Endodermal cell (in vitro differentiated cells): ENCODE results near the gene C1QTNF4. TPM values are rescaled to one million over a fixed set of nuclear protein-coding genes. Genes with fewer than 3 reads are reported as not detected.

ENCODE experiments used
- DNase-seq: peaks from one replicate; pipeline ENCODE4 v3.0.0-alpha.2; 2017
- H3K27ac ChIP-seq: 2 replicates; pipeline ENCODE4 v1.5.1; 2013; ENCODE audit warnings: mild to moderate bottlenecking, low read depth, low read length, moderate library complexity
- H3K27me3 ChIP-seq: 2 replicates; pipeline ENCODE4 v1.6.1; 2013; ENCODE audit warnings: mild to moderate bottlenecking, low read length, moderate library complexity; ENCODE audit not compliant: insufficient read depth, control insufficient read depth, poor library complexity, severe bottlenecking
- H3K36me3 ChIP-seq: 2 replicates; pipeline ENCODE4 v1.7.0; 2013; ENCODE audit warnings: mild to moderate bottlenecking, low read length, moderate library complexity; ENCODE audit not compliant: control insufficient read depth, insufficient read depth
- H3K4me1 ChIP-seq: one replicate; pipeline ENCODE4 v1.7.0; 2013; ENCODE audit warnings: low read length; ENCODE audit not compliant: control insufficient read depth, insufficient read depth
- H3K4me3 ChIP-seq: 2 replicates; pipeline ENCODE4 v1.5.1; 2013; ENCODE audit warnings: mild to moderate bottlenecking, low read length, moderate library complexity
- H3K9ac ChIP-seq: 2 replicates; pipeline ENCODE4 v1.6.1; 2013; ENCODE audit warnings: mild to moderate bottlenecking, low read length, moderate library complexity; ENCODE audit not compliant: poor library complexity, severe bottlenecking; ENCODE audit errors: extremely low read depth
- H3K9me3 ChIP-seq: 2 replicates; pipeline ENCODE4 v1.6.1; 2013; ENCODE audit warnings: mild to moderate bottlenecking, low read length, moderate library complexity; ENCODE audit not compliant: control insufficient read depth
- H3K27ac Mint-ChIP-seq: 2 replicates; pipeline ENCODE4 v1.8.0; 2020; ENCODE audit warnings: mixed read lengths
- H3K27me3 Mint-ChIP-seq: 2 replicates; pipeline ENCODE4 v1.8.0; 2021; ENCODE audit warnings: mild to moderate bottlenecking, mixed read lengths; ENCODE audit not compliant: insufficient read depth
- H3K36me3 Mint-ChIP-seq: 2 replicates; pipeline ENCODE4 v1.8.0; 2020; ENCODE audit warnings: low read depth, mixed read lengths
- H3K4me1 Mint-ChIP-seq: 2 replicates; pipeline ENCODE4 v1.8.0; 2020; ENCODE audit warnings: mixed read lengths
- H3K4me3 Mint-ChIP-seq: 2 replicates; pipeline ENCODE4 v1.8.0; 2020; ENCODE audit warnings: mild to moderate bottlenecking, moderate library complexity, mixed read lengths
- H3K9me3 Mint-ChIP-seq: 2 replicates; pipeline ENCODE4 v1.8.0; 2020; ENCODE audit warnings: mild to moderate bottlenecking, mixed read lengths
- WGBS, 2 experiments: methylation state at CpG; one replicate each; pipeline versions ENCODE4 v1.1.5 to v1.1.7; 2013; ENCODE audit warnings: missing lambda C conversion rate in 2 of 2, mixed read lengths in 1 of 2; ENCODE audit not compliant: insufficient coverage in 1 of 2, insufficient read length in 1 of 2; 5-methylcytosine and 5-hydroxymethylcytosine counted together
- total RNA-seq, 2 donors: library from RNA; stranded (reverse); fragmentation: NEBNext Ultra II Directional in 1 of 2; extraction: Animal tissue kit (Norgen Biotek cat#: 25700) in 1 of 2; gene quantifications; 2 replicates in 1 of 2; 3 replicates in 1 of 2; pipeline ENCODE4 v1.2.1, GENCODE V29; 2021
- TF ChIP-seq, protein P1 (sequence below): fragments of 200-600 bp; sonication (generic); conservative IDR thresholded peaks from 2 replicates; pipeline ENCODE4 v1.5.0; 2021; ENCODE audit warnings: antibody characterized with exemption, mild to moderate bottlenecking

Gene C1QTNF4
- total RNA-seq, 2 donors from 2014 or later = 6.9 to 10.5 TPM

DNA sequence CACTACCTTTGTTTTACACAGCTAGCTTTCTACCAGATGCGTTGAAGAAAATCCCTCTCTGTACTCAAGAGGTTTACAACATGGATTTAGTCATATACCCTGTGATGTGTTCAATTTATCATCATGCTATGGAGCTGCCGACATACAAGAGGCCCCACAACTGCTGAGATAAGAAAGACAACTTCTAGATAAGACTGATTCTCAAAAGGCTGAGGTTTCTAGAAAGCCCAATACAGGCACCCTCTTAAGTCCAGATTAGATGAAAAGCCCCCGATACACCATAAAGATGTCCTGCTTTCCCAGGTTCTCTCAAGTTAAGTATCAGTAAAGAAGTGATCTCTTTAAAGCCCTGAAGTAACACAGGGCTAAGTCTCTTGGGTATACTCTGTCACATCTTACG is 33.8 kb upstream of the C1QTNF4 start:
- TF ChIP-seq, protein P1, sequence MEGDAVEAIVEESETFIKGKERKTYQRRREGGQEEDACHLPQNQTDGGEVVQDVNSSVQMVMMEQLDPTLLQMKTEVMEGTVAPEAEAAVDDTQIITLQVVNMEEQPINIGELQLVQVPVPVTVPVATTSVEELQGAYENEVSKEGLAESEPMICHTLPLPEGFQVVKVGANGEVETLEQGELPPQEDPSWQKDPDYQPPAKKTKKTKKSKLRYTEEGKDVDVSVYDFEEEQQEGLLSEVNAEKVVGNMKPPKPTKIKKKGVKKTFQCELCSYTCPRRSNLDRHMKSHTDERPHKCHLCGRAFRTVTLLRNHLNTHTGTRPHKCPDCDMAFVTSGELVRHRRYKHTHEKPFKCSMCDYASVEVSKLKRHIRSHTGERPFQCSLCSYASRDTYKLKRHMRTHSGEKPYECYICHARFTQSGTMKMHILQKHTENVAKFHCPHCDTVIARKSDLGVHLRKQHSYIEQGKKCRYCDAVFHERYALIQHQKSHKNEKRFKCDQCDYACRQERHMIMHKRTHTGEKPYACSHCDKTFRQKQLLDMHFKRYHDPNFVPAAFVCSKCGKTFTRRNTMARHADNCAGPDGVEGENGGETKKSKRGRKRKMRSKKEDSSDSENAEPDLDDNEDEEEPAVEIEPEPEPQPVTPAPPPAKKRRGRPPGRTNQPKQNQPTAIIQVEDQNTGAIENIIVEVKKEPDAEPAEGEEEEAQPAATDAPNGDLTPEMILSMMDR = no peak
- Histone ChIP-seq H3K27me3 (no peaks in the 10 kb centered on the region), H3K36me3 (peaks cover 82% of the 10 kb centered on the region)

DNA sequence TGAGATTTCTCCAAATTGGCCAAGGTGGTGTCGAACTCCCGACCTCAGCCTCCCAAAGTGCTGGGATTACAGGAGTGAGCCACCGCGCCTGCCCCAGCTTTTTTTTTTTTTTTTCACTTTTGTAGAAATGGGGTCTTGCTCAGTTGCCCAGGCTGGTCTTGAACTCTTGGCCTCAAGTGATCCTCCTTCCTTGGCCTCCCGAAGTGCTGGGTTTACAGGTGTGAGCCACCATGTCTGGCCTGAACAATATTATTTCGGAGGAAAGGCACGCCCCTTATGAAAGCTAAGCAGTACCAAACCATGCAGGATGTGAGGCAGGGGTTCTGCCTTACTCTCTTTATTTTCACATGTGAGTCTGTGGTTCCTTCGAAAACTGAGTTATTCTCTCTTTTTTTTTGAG is 32.0 kb upstream of the C1QTNF4 start:
- TF ChIP-seq, protein P1 = no peak
- peaks cover 86% of the 10 kb centered on the region for H3K36me3 ChIP-seq
- peaks cover 67% of the 10 kb centered on the region for H3K36me3 Mint-ChIP-seq
- no peak overlapping the region for H3K4me3 ChIP-seq
- no peak overlapping the region for H3K4me3 Mint-ChIP-seq
- no peaks in the 10 kb centered on the region for H3K9me3 ChIP-seq
- H3K27me3 Mint-ChIP-seq = no peaks in the 10 kb centered on the region
- H3K9me3 Mint-ChIP-seq = no peaks in the 10 kb centered on the region
- H3K4me1 ChIP-seq = no peaks in the 10 kb centered on the region
- DNase-seq = no peak
- no peaks in the 10 kb centered on the region for H3K27me3 ChIP-seq
- no peak overlapping the region for H3K27ac ChIP-seq
- 93 to 97% methylated on average over 7 to 8 of the region's 8 CpGs for WGBS, 2 experiments
- no peaks in the 10 kb centered on the region for H3K4me1 Mint-ChIP-seq
- no peak overlapping the region for H3K27ac Mint-ChIP-seq
- H3K9ac ChIP-seq = no peak overlapping the region

More for the DNA sequence above, 33.8 kb upstream of the C1QTNF4 start:
- DNase-seq = no peak
- H3K36me3 Mint-ChIP-seq = peaks cover 67% of the 10 kb centered on the region
- Histone ChIP-seq H3K9me3 (no peaks in the 10 kb centered on the region), H3K27ac (no peak overlapping the region), H3K9ac (no peak overlapping the region), H3K4me1 (no peaks in the 10 kb centered on the region), H3K4me3 (no peak overlapping the region)
- WGBS, 2 experiments = 94 to 95% methylated on average over 3 to 4 of the region's 4 CpGs
- no peaks in the 10 kb centered on the region for H3K9me3 Mint-ChIP-seq
- no peaks in the 10 kb centered on the region for H3K4me1 Mint-ChIP-seq
- no peak overlapping the region for H3K4me3 Mint-ChIP-seq
- no peaks in the 10 kb centered on the region for H3K27me3 Mint-ChIP-seq
- H3K27ac Mint-ChIP-seq = no peak overlapping the region

DNA sequence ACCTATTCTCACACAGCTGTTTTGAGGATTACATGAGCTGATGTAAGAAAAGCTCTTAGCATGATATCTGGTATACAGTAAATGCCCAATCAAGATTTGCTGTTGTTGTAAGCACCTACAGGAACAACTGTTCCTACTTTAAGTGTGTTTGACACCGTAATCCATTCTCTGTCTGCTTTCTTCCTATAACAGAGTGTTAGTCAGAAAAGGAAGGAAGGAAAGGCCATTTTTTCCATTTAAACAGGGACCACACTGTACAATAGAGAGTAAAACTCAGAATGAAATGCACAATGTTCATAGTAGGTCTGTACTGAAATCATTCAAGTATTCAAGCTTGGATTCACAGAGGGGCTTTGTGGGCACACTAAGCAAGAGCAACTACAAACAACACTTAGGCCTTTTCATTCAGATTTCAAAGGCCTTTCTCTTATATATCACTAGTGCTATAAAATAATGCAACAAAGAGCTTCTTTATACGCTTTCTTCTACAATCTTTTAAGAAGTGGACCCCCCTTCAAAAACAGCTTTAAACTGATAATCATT is 26.7 kb upstream of the C1QTNF4 start:
- Mint-ChIP-seq H3K4me3 (no peak overlapping the region), H3K9me3 (no peaks in the 10 kb centered on the region), H3K4me1 (no peaks in the 10 kb centered on the region), H3K36me3 (peaks cover 45% of the 10 kb centered on the region), H3K27me3 (no peaks in the 10 kb centered on the region), H3K27ac (no peak overlapping the region)
- no peak overlapping the region for H3K4me3 ChIP-seq
- no peak for DNase-seq
- no peaks in the 10 kb centered on the region for H3K27me3 ChIP-seq
- H3K27ac ChIP-seq = peak overlapping the region; percentile 38
- H3K4me1 ChIP-seq = no peaks in the 10 kb centered on the region
- no peaks in the 10 kb centered on the region for H3K9me3 ChIP-seq
- WGBS, 2 experiments = 89 to 100% methylated on average over 2 of the region's 2 CpGs
- no peak overlapping the region for H3K9ac ChIP-seq
- TF ChIP-seq, protein P1 = no peak
- peaks cover 75% of the 10 kb centered on the region for H3K36me3 ChIP-seq
